ENCODE results near the gene INTS14.

DNA sequence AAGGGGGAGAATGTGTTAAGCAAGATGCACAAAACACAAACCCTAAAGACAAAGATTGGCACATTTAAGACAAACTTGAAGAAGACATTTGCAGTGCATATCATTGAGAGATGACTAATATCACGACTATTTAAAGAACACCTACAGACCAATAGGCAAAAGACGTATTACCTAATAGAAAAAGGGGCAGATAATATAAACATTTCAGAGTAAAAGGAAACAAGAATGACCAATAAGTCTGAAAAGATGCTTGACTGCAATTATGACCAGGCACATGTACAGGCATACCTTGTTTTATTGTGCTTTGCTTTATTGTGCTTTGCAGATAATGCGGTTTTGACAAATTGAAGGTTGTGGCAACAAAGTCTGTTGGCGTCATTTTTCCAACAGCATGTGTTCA, 75.7 kb downstream of the INTS14 start:
- TF ChIP-seq CTCF (IDR thresholded peaks at IDR 0.05) (no peak), POLR2A (IDR thresholded peaks at IDR 0.05) (no peak)
